ENCODE data around the gene C19orf38.

The C19orf38 gene

DNA sequence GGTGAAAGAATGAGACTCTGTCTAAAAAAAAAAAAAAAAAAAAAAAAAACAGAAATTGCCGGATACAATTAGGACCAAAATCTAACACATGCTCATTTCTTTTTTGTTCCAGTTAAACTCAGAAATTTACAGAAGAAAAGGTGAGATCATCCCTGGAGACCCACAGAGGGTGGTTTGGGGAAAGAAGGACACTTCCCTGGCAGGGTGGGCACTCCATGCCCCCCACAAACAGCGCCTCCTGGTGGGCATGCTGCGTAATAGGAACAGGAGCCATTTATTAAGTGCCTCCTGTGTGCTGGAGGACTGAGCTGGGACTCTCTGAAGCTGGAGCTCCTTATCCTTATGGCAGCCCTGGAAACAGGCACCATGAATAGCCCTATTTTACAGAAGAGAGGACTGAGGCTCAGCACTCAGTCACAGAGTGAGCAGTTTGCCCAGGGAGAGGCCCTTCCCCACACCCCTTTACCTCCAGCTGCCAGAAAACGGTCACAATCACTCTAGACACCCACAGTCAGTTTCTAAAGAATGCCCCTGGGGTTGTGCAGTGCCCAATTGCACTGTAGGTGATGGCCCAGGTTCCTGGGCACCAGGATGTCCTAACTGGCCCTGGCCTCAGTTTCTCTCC, 10.1 kb downstream of the C19orf38 start:
- Histone ChIP-seq H3K4me1 (ENCODE audit: insufficient read depth, low read length, severe bottlenecking) (peaks cover 4% of the 10 kb centered on the region), H3K4me3 (ENCODE audit: low read depth, low read length, poor library complexity, severe bottlenecking) (no peak overlapping the region), H2AFZ (ENCODE audit: low read length) (no peak overlapping the region), H3K27me3 (ENCODE audit: insufficient read depth, low read length) (no peaks in the 10 kb centered on the region), H3K79me2 (ENCODE audit: insufficient read depth, low read length) (no peaks in the 10 kb centered on the region), H3K9me3 (ENCODE audit: low read length) (no peaks in the 10 kb centered on the region), H4K20me1 (ENCODE audit: insufficient read depth, low read length) (no peaks in the 10 kb centered on the region), H3K9ac (ENCODE audit: low read length) (no peak overlapping the region), H3K27ac (ENCODE audit: low read depth, low read length, poor library complexity, severe bottlenecking) (no peak overlapping the region), H3K4me2 (ENCODE audit: low read length) (no peak overlapping the region), H3K9me2 (ENCODE audit: low read depth, low read length) (no peaks in the 10 kb centered on the region), H3F3A (ENCODE audit: insufficient read depth, low read length) (no peaks in the 10 kb centered on the region), H3K36me3 (ENCODE audit: insufficient read depth, low read length) (no peaks in the 10 kb centered on the region)
- TF ChIP-seq, protein P1, sequence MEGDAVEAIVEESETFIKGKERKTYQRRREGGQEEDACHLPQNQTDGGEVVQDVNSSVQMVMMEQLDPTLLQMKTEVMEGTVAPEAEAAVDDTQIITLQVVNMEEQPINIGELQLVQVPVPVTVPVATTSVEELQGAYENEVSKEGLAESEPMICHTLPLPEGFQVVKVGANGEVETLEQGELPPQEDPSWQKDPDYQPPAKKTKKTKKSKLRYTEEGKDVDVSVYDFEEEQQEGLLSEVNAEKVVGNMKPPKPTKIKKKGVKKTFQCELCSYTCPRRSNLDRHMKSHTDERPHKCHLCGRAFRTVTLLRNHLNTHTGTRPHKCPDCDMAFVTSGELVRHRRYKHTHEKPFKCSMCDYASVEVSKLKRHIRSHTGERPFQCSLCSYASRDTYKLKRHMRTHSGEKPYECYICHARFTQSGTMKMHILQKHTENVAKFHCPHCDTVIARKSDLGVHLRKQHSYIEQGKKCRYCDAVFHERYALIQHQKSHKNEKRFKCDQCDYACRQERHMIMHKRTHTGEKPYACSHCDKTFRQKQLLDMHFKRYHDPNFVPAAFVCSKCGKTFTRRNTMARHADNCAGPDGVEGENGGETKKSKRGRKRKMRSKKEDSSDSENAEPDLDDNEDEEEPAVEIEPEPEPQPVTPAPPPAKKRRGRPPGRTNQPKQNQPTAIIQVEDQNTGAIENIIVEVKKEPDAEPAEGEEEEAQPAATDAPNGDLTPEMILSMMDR (IDR thresholded peaks at IDR 0.05; ENCODE audit: low read length) = peak; percentile 95
- no peak for TF ChIP-seq EZH2 (IDR thresholded peaks at IDR 0.05; ENCODE audit: borderline replicate concordance, low read length)

DNA sequence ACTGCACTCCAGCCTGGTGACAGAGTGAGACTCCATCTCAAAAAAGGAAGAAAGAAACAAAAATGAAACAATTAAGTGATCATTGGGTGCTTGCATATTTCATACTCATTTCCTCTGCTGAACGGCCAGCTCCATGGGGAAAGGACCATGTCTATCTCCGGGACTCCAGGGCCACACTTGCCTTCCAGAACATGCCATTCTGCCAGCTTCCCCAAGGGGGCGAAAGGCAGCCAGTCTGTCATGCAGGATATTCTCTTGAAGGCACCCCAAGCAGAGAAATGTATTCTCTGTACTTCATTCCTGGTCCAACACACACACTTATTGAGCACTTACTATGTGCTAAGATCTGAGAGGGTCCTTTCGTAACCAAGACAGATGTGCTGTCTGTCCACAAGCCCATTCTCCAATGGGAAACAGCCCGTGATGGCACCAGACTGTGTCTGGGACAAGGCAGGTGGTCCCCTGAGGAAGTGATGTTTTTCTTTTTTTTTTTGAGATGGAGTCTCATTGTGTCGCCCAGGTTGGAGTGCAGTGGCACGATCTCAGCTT, 13.0 kb downstream of the C19orf38 start:
- no peak for TF ChIP-seq EZH2 (IDR thresholded peaks at IDR 0.05; ENCODE audit: borderline replicate concordance, low read length)
- TF ChIP-seq, protein P1 (IDR thresholded peaks at IDR 0.05; ENCODE audit: low read length) = peak; percentile 63
- H3K9ac ChIP-seq (ENCODE audit: low read length) = no peak overlapping the region
- H3K4me2 ChIP-seq (ENCODE audit: low read length) = no peak overlapping the region
- H3F3A ChIP-seq (ENCODE audit: insufficient read depth, low read length) = no peaks in the 10 kb centered on the region
- no peaks in the 10 kb centered on the region for H3K79me2 ChIP-seq (ENCODE audit: insufficient read depth, low read length)
- H3K4me3 ChIP-seq (ENCODE audit: low read depth, low read length, poor library complexity, severe bottlenecking) = no peak overlapping the region
- no peak overlapping the region for H2AFZ ChIP-seq (ENCODE audit: low read length)
- no peaks in the 10 kb centered on the region for H3K36me3 ChIP-seq (ENCODE audit: insufficient read depth, low read length)
- no peaks in the 10 kb centered on the region for H3K9me2 ChIP-seq (ENCODE audit: low read depth, low read length)
- no peaks in the 10 kb centered on the region for H4K20me1 ChIP-seq (ENCODE audit: insufficient read depth, low read length)
- H3K27me3 ChIP-seq (ENCODE audit: insufficient read depth, low read length) = no peaks in the 10 kb centered on the region
- H3K27ac ChIP-seq (ENCODE audit: low read depth, low read length, poor library complexity, severe bottlenecking) = no peak overlapping the region
- peaks cover 19% of the 10 kb centered on the region for H3K4me1 ChIP-seq (ENCODE audit: insufficient read depth, low read length, severe bottlenecking)
- H3K9me3 ChIP-seq (ENCODE audit: low read length) = no peaks in the 10 kb centered on the region

DNA sequence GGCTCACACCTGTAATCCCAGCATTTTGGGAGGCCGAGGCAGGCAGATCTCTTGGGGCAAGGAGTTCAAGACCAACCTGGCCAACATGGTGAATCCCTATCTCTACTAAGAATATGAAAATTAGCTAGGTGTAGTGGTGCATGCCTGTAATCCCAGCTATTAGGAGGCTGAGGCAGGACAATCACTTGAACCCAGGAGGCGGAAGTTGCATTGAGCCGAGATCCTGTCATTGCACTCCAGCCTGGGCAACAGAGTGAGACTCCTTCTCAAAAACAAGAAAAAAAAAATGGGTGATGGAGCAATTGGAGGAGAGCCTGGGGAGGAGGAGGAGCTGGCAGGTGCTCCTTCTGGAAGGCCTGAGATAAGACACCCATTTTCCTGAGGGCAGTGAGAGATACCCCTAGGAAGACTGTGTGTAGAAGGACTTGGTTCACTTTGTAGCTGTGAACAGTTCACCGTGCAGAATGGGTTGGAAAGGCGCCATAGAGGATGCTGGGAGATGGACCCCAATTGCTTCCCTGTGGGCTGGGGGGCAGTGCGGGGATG, 14.4 kb downstream of the C19orf38 start:
- Histone ChIP-seq H2AFZ (ENCODE audit: low read length) (no peak overlapping the region), H3K36me3 (ENCODE audit: insufficient read depth, low read length) (no peaks in the 10 kb centered on the region), H4K20me1 (ENCODE audit: insufficient read depth, low read length) (no peaks in the 10 kb centered on the region), H3K9ac (ENCODE audit: low read length) (no peak overlapping the region), H3F3A (ENCODE audit: insufficient read depth, low read length) (no peaks in the 10 kb centered on the region), H3K79me2 (ENCODE audit: insufficient read depth, low read length) (no peaks in the 10 kb centered on the region), H3K4me3 (ENCODE audit: low read depth, low read length, poor library complexity, severe bottlenecking) (no peak overlapping the region), H3K4me2 (ENCODE audit: low read length) (no peak overlapping the region), H3K9me3 (ENCODE audit: low read length) (no peaks in the 10 kb centered on the region), H3K9me2 (ENCODE audit: low read depth, low read length) (no peaks in the 10 kb centered on the region), H3K27me3 (ENCODE audit: insufficient read depth, low read length) (no peaks in the 10 kb centered on the region), H3K4me1 (ENCODE audit: insufficient read depth, low read length, severe bottlenecking) (peaks cover 26% of the 10 kb centered on the region), H3K27ac (ENCODE audit: low read depth, low read length, poor library complexity, severe bottlenecking) (no peak overlapping the region)
- TF ChIP-seq, protein P1 (IDR thresholded peaks at IDR 0.05; ENCODE audit: low read length) = no peak
- no peak for TF ChIP-seq EZH2 (IDR thresholded peaks at IDR 0.05; ENCODE audit: borderline replicate concordance, low read length)

All from OCI-LY1 (cell line).